HepG2 (cell line): ENCODE results near the gene PTPN2. TPM values are rescaled to one million over a fixed set of nuclear protein-coding genes. Genes with fewer than 3 reads are reported as not detected.
A peak's percentile ranks its signal among the peaks of the same experiment; 100 is the strongest.

Source experiments
- AKAP8 ChIP-seq: sonication (generic); formaldehyde crosslinking; IDR thresholded peaks from 2 replicates; pipeline ENCODE4 v1.5.1; 2020; ENCODE audit warnings: mild to moderate bottlenecking, missing genetic modification reagents
- MAFF ChIP-seq: IDR thresholded peaks from 2 replicates; pipeline ENCODE4 v1.6.1; 2011; ENCODE audit warnings: low read depth, low read length, improper control_type of control experiment
- ZFAT ChIP-seq: sonication (generic); formaldehyde crosslinking; conservative IDR thresholded peaks from 2 replicates; pipeline ENCODE4 v1.8.1; 2023; ENCODE audit warnings: missing genetic modification reagents, inconsistent platforms
- ZFP37 ChIP-seq: sonication (generic); formaldehyde crosslinking; IDR thresholded peaks from 2 replicates; pipeline ENCODE4 v1.4.0; 2020; ENCODE audit warnings: missing genetic modification reagents, borderline replicate concordance
- polyA plus RNA-seq, 8 experiments: library from polyadenylated mRNA; depleted of rRNA in 3 of 8; stranded (reverse) in 7 of 8; unstranded in 1 of 8; fragments of >200 nt; fragmentation: Illumina TruSeq in 4 of 8; extraction: Trizol in 4 of 8; gene quantifications; 2 replicates each; pipeline versions ENCODE4 v1.2.1 to v1.2.3, GENCODE V29; 2011 to 2016; ENCODE audit warnings: low read depth in 4 of 8, missing spikeins in 1 of 8, mixed read lengths in 1 of 8; ENCODE audit not compliant: insufficient read depth in 1 of 8
- total RNA-seq, 5 experiments: library from RNA; depleted of rRNA; stranded (reverse); fragments of >200 nt; fragmentation: Illumina TruSeq; extraction: Trizol; gene quantifications; 2 replicates each; pipeline ENCODE4 v1.2.3, GENCODE V29; 2016; ENCODE audit warnings: low read depth in 1 of 5
- TF ChIP-seq, protein P1 (sequence below), 2 experiments: fragments of 450-650 bp in 1 of 2; sonication (generic) in 1 of 2; formaldehyde crosslinking in 1 of 2; IDR thresholded peaks; 2 replicates each; pipeline versions ENCODE4 v1.6.1 to v1.8.0; 2016 to 2022; ENCODE audit warnings: antibody characterized with exemption in 1 of 2, mild to moderate bottlenecking in 1 of 2, missing genetic modification reagents in 1 of 2
- TF ChIP-seq, protein P2 (sequence below): IDR thresholded peaks from 2 replicates; pipeline ENCODE4 v1.6.1; 2016; ENCODE audit warnings: low read depth, borderline replicate concordance
- TF ChIP-seq, protein P3 (sequence below): sonication (generic); formaldehyde crosslinking; IDR thresholded peaks from 2 replicates; pipeline ENCODE4 v1.8.0; 2022; ENCODE audit warnings: low read depth, missing genetic modification reagents
- TF ChIP-seq, protein P4 (sequence below): sonication (generic); formaldehyde crosslinking; IDR thresholded peaks from 2 replicates; pipeline ENCODE4 v1.5.0; 2020; ENCODE audit warnings: mild to moderate bottlenecking, low read depth, missing genetic modification reagents, borderline replicate concordance
- TF ChIP-seq, protein P5 (sequence below): sonication (generic); formaldehyde crosslinking; IDR thresholded peaks from 2 replicates; pipeline ENCODE4 v1.5.1; 2020; ENCODE audit warnings: missing genetic modification reagents, mild to moderate bottlenecking, borderline replicate concordance
- TF ChIP-seq, protein P6 (sequence below): sonication (generic); formaldehyde crosslinking; IDR thresholded peaks from 2 replicates; pipeline ENCODE4 v1.4.0; 2020; ENCODE audit warnings: missing genetic modification reagents, low read depth, mild to moderate bottlenecking, borderline replicate concordance
- TF ChIP-seq, protein P7 (sequence below): sonication (generic); formaldehyde crosslinking; IDR thresholded peaks from 2 replicates; pipeline ENCODE4 v1.5.0; 2020; ENCODE audit warnings: mild to moderate bottlenecking, missing genetic modification reagents, borderline replicate concordance

Gene PTPN2
- total and polyA plus RNA-seq, 2 of the 13 experiments (the other 11 are each of a cell fraction or from before 2014, with no cell fraction given) = 24.9 to 41.5 TPM

DNA sequence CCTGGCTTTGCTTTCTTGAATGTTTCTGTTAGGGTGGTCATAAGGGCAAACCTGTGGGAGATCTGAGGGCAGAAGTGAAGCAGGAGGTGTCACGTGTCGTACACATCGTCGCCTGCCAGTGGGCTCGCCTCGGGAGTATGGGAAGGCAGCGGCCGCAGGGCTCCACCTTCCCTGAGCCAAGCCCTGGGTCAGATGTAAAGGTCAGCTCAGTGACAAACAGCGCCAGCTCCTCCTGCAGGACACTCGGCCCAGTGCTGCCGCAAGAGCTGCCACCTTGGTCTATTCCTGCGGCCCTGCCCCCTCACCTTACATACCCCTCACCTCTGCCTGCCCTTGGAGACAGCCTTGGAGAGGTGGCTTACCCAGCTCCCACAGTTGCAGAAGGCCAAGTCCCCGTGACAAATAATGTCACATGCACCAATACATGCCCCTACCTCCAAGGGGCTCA, 117.0 kb downstream of the PTPN2 start (continued):
- TF ChIP-seq, protein P1, sequence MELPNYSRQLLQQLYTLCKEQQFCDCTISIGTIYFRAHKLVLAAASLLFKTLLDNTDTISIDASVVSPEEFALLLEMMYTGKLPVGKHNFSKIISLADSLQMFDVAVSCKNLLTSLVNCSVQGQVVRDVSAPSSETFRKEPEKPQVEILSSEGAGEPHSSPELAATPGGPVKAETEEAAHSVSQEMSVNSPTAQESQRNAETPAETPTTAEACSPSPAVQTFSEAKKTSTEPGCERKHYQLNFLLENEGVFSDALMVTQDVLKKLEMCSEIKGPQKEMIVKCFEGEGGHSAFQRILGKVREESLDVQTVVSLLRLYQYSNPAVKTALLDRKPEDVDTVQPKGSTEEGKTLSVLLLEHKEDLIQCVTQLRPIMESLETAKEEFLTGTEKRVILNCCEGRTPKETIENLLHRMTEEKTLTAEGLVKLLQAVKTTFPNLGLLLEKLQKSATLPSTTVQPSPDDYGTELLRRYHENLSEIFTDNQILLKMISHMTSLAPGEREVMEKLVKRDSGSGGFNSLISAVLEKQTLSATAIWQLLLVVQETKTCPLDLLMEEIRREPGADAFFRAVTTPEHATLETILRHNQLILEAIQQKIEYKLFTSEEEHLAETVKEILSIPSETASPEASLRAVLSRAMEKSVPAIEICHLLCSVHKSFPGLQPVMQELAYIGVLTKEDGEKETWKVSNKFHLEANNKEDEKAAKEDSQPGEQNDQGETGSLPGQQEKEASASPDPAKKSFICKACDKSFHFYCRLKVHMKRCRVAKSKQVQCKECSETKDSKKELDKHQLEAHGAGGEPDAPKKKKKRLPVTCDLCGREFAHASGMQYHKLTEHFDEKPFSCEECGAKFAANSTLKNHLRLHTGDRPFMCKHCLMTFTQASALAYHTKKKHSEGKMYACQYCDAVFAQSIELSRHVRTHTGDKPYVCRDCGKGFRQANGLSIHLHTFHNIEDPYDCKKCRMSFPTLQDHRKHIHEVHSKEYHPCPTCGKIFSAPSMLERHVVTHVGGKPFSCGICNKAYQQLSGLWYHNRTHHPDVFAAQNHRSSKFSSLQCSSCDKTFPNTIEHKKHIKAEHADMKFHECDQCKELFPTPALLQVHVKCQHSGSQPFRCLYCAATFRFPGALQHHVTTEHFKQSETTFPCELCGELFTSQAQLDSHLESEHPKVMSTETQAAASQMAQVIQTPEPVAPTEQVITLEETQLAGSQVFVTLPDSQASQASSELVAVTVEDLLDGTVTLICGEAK (IDR thresholded peaks at IDR 0.05) = no peak
- TF ChIP-seq, protein P1 (CRISPR knock-in tag; IDR thresholded peaks at IDR 0.05) = no peak
- no peak for TF ChIP-seq ZFP37 (CRISPR knock-in tag)
- TF ChIP-seq, protein P2, sequence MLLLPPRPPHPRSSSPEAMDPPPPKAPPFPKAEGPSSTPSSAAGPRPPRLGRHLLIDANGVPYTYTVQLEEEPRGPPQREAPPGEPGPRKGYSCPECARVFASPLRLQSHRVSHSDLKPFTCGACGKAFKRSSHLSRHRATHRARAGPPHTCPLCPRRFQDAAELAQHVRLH = 0 out of 2 replicates have a peak, but pooled peaks have one; percentile 26
- TF ChIP-seq, protein P3, sequence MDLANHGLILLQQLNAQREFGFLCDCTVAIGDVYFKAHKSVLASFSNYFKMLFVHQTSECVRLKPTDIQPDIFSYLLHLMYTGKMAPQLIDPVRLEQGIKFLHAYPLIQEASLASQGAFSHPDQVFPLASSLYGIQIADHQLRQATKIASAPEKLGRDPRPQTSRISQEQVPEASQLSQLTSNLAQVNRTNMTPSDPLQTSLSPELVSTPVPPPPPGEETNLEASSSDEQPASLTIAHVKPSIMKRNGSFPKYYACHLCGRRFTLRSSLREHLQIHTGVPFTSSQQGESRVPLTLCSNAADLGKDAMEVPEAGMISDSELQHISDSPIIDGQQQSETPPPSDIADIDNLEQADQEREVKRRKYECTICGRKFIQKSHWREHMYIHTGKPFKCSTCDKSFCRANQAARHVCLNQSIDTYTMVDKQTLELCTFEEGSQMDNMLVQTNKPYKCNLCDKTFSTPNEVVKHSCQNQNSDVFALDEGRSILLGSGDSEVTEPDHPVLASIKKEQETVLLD (CRISPR knock-in tag) = no peak
- TF ChIP-seq MAFF = no peak
- TF ChIP-seq, protein P4, sequence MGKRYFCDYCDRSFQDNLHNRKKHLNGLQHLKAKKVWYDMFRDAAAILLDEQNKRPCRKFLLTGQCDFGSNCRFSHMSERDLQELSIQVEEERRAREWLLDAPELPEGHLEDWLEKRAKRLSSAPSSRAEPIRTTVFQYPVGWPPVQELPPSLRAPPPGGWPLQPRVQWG = no peak
- TF ChIP-seq, protein P5, sequence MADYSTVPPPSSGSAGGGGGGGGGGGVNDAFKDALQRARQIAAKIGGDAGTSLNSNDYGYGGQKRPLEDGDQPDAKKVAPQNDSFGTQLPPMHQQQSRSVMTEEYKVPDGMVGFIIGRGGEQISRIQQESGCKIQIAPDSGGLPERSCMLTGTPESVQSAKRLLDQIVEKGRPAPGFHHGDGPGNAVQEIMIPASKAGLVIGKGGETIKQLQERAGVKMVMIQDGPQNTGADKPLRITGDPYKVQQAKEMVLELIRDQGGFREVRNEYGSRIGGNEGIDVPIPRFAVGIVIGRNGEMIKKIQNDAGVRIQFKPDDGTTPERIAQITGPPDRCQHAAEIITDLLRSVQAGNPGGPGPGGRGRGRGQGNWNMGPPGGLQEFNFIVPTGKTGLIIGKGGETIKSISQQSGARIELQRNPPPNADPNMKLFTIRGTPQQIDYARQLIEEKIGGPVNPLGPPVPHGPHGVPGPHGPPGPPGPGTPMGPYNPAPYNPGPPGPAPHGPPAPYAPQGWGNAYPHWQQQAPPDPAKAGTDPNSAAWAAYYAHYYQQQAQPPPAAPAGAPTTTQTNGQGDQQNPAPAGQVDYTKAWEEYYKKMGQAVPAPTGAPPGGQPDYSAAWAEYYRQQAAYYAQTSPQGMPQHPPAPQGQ (CRISPR knock-in tag) = no peak
- no peak for TF ChIP-seq ZFAT (CRISPR knock-in tag)
- TF ChIP-seq, protein P6, sequence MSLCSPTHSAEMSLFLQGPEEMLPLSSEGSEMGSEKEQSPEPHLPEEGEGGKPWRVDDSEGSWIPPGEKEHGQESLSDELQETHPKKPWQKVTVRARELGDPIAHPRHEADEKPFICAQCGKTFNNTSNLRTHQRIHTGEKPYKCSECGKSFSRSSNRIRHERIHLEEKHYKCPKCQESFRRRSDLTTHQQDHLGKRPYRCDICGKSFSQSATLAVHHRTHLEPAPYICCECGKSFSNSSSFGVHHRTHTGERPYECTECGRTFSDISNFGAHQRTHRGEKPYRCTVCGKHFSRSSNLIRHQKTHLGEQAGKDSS (CRISPR knock-in tag) = no peak
- 0 out of 2 replicates have a peak, but pooled peaks have one; percentile 30 for TF ChIP-seq AKAP8 (CRISPR knock-in tag)
- TF ChIP-seq, protein P7, sequence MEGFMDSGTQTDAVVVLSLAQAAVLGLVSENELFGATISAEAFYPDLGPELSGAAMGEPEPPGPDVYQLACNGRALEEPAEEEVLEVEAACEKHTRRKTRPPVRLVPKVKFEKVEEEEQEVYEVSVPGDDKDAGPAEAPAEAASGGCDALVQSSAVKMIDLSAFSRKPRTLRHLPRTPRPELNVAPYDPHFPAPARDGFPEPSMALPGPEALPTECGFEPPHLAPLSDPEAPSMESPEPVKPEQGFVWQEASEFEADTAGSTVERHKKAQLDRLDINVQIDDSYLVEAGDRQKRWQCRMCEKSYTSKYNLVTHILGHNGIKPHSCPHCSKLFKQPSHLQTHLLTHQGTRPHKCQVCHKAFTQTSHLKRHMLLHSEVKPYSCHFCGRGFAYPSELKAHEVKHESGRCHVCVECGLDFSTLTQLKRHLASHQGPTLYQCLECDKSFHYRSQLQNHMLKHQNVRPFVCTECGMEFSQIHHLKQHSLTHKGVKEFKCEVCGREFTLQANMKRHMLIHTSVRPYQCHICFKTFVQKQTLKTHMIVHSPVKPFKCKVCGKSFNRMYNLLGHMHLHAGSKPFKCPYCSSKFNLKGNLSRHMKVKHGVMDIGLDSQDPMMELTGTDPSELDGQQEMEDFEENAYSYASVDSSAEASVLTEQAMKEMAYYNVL (CRISPR knock-in tag) = no peak; the same call in 1 of the 2 replicates
